HCT116 (cell line): ENCODE results near the gene PROX1. TPM values are rescaled to one million over a fixed set of nuclear protein-coding genes. Genes with fewer than 3 reads are reported as not detected.

Experiments used
- ATAC-seq: fragments of 200-7000 bp; cut with Tn5 transposase; 2 replicates; pipeline ENCODE4 v1.9.1; 2020; ENCODE audit warnings: mild to moderate bottlenecking, moderate library complexity
- BruUV-seq: library from RNA; stranded (reverse); fragments of 400-500 nt; replicated peaks from 2 replicates; lab custom pipeline; 2021; lab: Mats Ljungman, UMichigan
- CTCF ChIA-PET: fragments of 300-600 bp; sonication (Branson Sonifier 250); formaldehyde crosslinking; loops from one replicate; lab custom pipeline; 2021; ENCODE audit warnings: antibody characterized with exemption; lab: Charles Lee
- POLR2A ChIA-PET: fragments of 300-600, 350-600 bp; sonication (Branson Sonifier 250); formaldehyde crosslinking; loops from one replicate; lab custom pipeline; 2021; ENCODE audit warnings: antibody characterized with exemption; lab: Charles Lee
- RAD21 ChIA-PET, 2 experiments: fragments of 300-600 bp; sonication (Branson Sonifier 250); formaldehyde crosslinking; loops; one replicate each; lab custom pipeline; 2023; ENCODE audit warnings: low total read pairs in 2 of 2; ENCODE audit not compliant: uncharacterized antibody in 2 of 2, unreplicated experiment in 2 of 2, low non-redundant PET in 1 of 2; lab: Charles Lee
- DNase-seq: peaks from one replicate; pipeline ENCODE4 v3.0.0-alpha.2; 2010; ENCODE audit warnings: low read depth, low spot score
- H2AFZ ChIP-seq: fragments of 200-600 bp; shearing (Covaris generic), sonication (generic); 2 replicates; pipeline ENCODE4 v1.6.1; 2017; ENCODE audit warnings: low read depth, mixed run types, mixed read lengths, antibody characterized with exemption, low read length; ENCODE audit not compliant: poor library complexity, severe bottlenecking
- H3K27ac ChIP-seq: 2 replicates; pipeline ENCODE4 v1.5.1; 2012; ENCODE audit warnings: low read depth, low read length
- H3K27me3 ChIP-seq: fragments of 200-600 bp; sonication (generic); 2 replicates; pipeline ENCODE4 v1.6.1; 2016; ENCODE audit warnings: mixed run types, low read length, mixed read lengths; ENCODE audit not compliant: insufficient read depth
- H3K36me3 ChIP-seq, 2 experiments: fragments of 200-500 bp in 1 of 2; fragments of 200-600 bp in 1 of 2; sonication (Bioruptor generic) in 1 of 2; sonication (generic) in 1 of 2; 2 replicates each; pipeline versions ENCODE4 v1.5.1 to v1.6.1; 2014 to 2016; ENCODE audit warnings: low read length in 2 of 2, inconsistent platforms in 1 of 2, mixed read lengths in 1 of 2, mixed run types in 1 of 2; ENCODE audit not compliant: insufficient read depth in 2 of 2, control insufficient read depth in 1 of 2
- H3K4me1 ChIP-seq, 2 experiments: fragments of 200-600 bp in 1 of 2; sonication (generic) in 1 of 2; 2 replicates each; pipeline versions ENCODE4 v1.5.1 to v1.6.1; 2012 to 2017; ENCODE audit warnings: low read length in 2 of 2, inconsistent platforms in 1 of 2, mild to moderate bottlenecking in 1 of 2, mixed read lengths in 1 of 2, mixed run types in 1 of 2, moderate library complexity in 1 of 2; ENCODE audit not compliant: insufficient read depth in 2 of 2, control insufficient read depth in 1 of 2
- H3K4me2 ChIP-seq: fragments of 200-600 bp; sonication (generic); 2 replicates; pipeline ENCODE4 v1.6.1; 2017; ENCODE audit warnings: mixed run types, low read length, mixed read lengths
- H3K4me3 ChIP-seq, 2 experiments: fragments of 200-600 bp in 1 of 2; sonication (generic) in 1 of 2; replicated peaks in 1 of 2; 2 replicates each; pipeline ENCODE4 v1.5.1; 2011 to 2016; ENCODE audit warnings: low read length in 2 of 2, control low read depth in 1 of 2, low read depth in 1 of 2, mild to moderate bottlenecking in 1 of 2, mixed read lengths in 1 of 2, mixed run types in 1 of 2
- H3K79me2 ChIP-seq: fragments of 200-600 bp; sonication (generic); 2 replicates; pipeline ENCODE4 v1.6.1; 2017; ENCODE audit warnings: mild to moderate bottlenecking, mixed run types, low read length, moderate library complexity, mixed read lengths; ENCODE audit not compliant: insufficient read depth
- H3K9ac ChIP-seq: fragments of 200-600 bp; sonication (generic); 2 replicates; pipeline ENCODE4 v1.6.1; 2016; ENCODE audit warnings: low read length, mixed read lengths
- H3K9me2 ChIP-seq: fragments of 200-600 bp; sonication (generic), shearing (Covaris generic); 2 replicates; pipeline ENCODE4 v1.6.1; 2017; ENCODE audit warnings: mixed run types, mild to moderate bottlenecking, moderate library complexity; ENCODE audit not compliant: insufficient read depth
- H3K9me3 ChIP-seq, 2 experiments: fragments of 200-500 bp in 1 of 2; fragments of 200-600 bp in 1 of 2; sonication (Bioruptor generic) in 1 of 2; sonication (generic) in 1 of 2; 2 replicates each; pipeline ENCODE4 v1.6.1; 2014 to 2017; ENCODE audit warnings: low read length in 2 of 2, mixed read lengths in 2 of 2, inconsistent platforms in 1 of 2, low read depth in 1 of 2, mild to moderate bottlenecking in 1 of 2, mixed run types in 1 of 2, moderate library complexity in 1 of 2; ENCODE audit not compliant: control insufficient read depth in 1 of 2, insufficient read depth in 1 of 2
- H4K20me1 ChIP-seq: fragments of 200-600 bp; sonication (generic), shearing (Covaris generic); 2 replicates; pipeline ENCODE4 v1.6.1; 2017; ENCODE audit warnings: mixed run types, mild to moderate bottlenecking, moderate library complexity; ENCODE audit not compliant: insufficient read depth
- CBX3 ChIP-seq: IDR thresholded peaks from 2 replicates; pipeline ENCODE4 v1.6.1; 2012; ENCODE audit warnings: low read depth
- FOSL1 ChIP-seq: IDR thresholded peaks from 2 replicates; pipeline ENCODE4 v1.6.1; 2012; ENCODE audit warnings: low read depth
- MAX ChIP-seq: IDR thresholded peaks from 2 replicates; pipeline ENCODE4 v1.6.1; 2012
- POLR2A ChIP-seq: IDR thresholded peaks from 2 replicates; pipeline ENCODE4 v1.7.0; 2011; ENCODE audit warnings: borderline replicate concordance; ENCODE audit not compliant: insufficient read depth, insufficient read length; ENCODE audit errors: extremely low read depth
- POLR2AphosphoS5 ChIP-seq: IDR thresholded peaks from 2 replicates; pipeline ENCODE4 v1.6.1; 2011; ENCODE audit warnings: mild to moderate bottlenecking, low read depth, low read length, moderate library complexity
- RAD21 ChIP-seq: IDR thresholded peaks from 2 replicates; pipeline ENCODE4 v1.6.1; 2012; ENCODE audit warnings: low read depth, mild to moderate bottlenecking
- SIN3A ChIP-seq: IDR thresholded peaks from 2 replicates; pipeline ENCODE4 v1.6.1; 2012; ENCODE audit warnings: low read depth
- SP1 ChIP-seq: IDR thresholded peaks from 2 replicates; pipeline ENCODE4 v1.6.1; 2012; ENCODE audit warnings: low read depth
- SRF ChIP-seq: IDR thresholded peaks from 2 replicates; pipeline ENCODE4 v1.6.1; 2012; ENCODE audit warnings: low read depth
- YY1 ChIP-seq: IDR thresholded peaks from 2 replicates; pipeline ENCODE4 v1.6.1; 2011; ENCODE audit warnings: low read length, low read depth, moderate library complexity, mild to moderate bottlenecking; ENCODE audit not compliant: insufficient replicate concordance; ENCODE audit errors: extremely low read depth
- ZBTB33 ChIP-seq: IDR thresholded peaks from 2 replicates; pipeline ENCODE4 v1.6.1; 2011; ENCODE audit warnings: mild to moderate bottlenecking, low read length, moderate library complexity; ENCODE audit not compliant: insufficient replicate concordance; ENCODE audit errors: extremely low read depth
- intact Hi-C: fragments of 100-400 bp; cut with micrococcal nuclease; formaldehyde crosslinking; loops from 2 replicates; pipeline ENCODE4 v1.10.0; 2022
- total RNA-seq: library from RNA; stranded (reverse); gene quantifications from one replicate; pipeline ENCODE4 v1.2.1, GENCODE V29; 2021; ENCODE audit not compliant: unreplicated experiment
- TF ChIP-seq, protein P1 (sequence below): IDR thresholded peaks from 2 replicates; pipeline ENCODE4 v1.6.1; 2012; ENCODE audit warnings: low read depth

PROX1 gene
- total RNA-seq, 1 experiment from 2014 or later: 0.22 TPM

DNA sequence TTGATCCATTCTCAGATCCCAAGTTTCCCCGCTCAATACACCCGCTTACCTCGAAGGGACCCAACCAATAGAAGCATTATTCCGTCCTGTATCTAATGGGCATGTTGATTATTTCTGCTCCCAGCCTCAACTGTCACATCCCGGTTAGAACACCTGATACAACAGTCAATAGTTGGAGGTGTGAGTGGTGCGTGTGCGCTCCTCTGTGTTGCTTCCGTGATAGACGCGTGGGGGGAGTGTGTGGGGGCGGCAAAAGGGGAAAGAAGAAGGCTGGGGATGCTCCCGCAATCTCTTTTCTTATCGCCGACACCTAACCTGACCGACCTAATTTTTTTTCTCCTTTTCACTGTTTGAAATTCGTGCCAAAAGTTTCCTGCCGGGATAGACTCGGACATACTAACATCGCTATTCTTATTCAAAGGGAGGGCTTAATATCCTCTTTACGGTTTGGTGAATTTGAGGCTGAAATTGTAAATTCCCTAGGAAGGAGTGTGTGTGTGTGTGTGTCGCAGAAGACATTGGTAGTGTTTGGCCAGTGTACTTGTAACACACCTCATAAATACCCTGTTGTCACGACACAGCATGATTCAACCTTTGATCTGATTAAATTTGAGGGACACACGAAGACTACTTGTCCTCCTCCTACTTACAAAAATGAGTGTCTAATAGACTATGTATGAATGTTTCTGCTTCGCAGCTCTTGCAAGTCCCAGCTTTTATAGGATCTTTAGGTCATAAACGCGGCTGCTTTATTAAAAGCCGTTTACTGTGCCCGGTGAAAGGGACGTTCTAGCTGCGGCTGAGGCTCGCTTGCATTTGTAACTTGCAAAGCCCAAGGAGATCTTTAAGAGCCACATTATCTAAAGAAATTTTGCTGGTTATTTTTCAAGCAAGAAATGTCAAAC lies 1.5 kb upstream of the PROX1 start:
- Histone ChIP-seq H3K9ac (no peak overlapping the region), H3K36me3 (no peaks in the 10 kb centered on the region), H3K9me3 (no peaks in the 10 kb centered on the region), H3K27me3 (no peaks in the 10 kb centered on the region), H3K4me2 (no peak overlapping the region), H3K9me2 (no peaks in the 10 kb centered on the region), H4K20me1 (no peaks in the 10 kb centered on the region), H3K4me3 (no peak overlapping the region), H3K27ac (no peak overlapping the region), H3K4me1 (no peaks in the 10 kb centered on the region), H3K79me2 (no peaks in the 10 kb centered on the region), H2AFZ (no peak overlapping the region)
- intact Hi-C loops: no loop called here
- DNase-seq (no peak), ATAC-seq (no peak)
- ChIA-PET POLR2A (no interaction called here), CTCF (no interaction called here), RAD21 (no interaction called here)
- no peak for TF ChIP-seq FOSL1
- no peak for TF ChIP-seq POLR2AphosphoS5
- no peak for TF ChIP-seq YY1
- BruUV-seq: no TSS peak

GRCh38 chr1:213986925-213987250 lies 885 bp upstream of the PROX1 start:
- POLR2A ChIA-PET: no interaction called here
- ATAC-seq (no peak), DNase-seq (no peak)
- Histone ChIP-seq H2AFZ (no peak overlapping the region), H3K9ac (no peak overlapping the region), H4K20me1 (no peaks in the 10 kb centered on the region), H3K27ac (no peak overlapping the region), H3K27me3 (no peaks in the 10 kb centered on the region), H3K4me2 (no peak overlapping the region), H3K36me3 (no peaks in the 10 kb centered on the region), H3K4me3 (no peak overlapping the region), H3K79me2 (no peaks in the 10 kb centered on the region), H3K4me1 (no peaks in the 10 kb centered on the region), H3K9me3 (no peaks in the 10 kb centered on the region), H3K9me2 (no peaks in the 10 kb centered on the region)
- CTCF ChIA-PET: no interaction called here
- intact Hi-C loops: no loop called here
- RAD21 ChIA-PET: no interaction called here
- no TSS peak for BruUV-seq
- TF ChIP-seq CBX3 (no peak), RAD21 (no peak), SP1 (no peak), SRF (no peak), ZBTB33 (no peak), POLR2AphosphoS5 (no peak), POLR2A (no peak), MAX (no peak), SIN3A (no peak)
- TF ChIP-seq, protein P1, sequence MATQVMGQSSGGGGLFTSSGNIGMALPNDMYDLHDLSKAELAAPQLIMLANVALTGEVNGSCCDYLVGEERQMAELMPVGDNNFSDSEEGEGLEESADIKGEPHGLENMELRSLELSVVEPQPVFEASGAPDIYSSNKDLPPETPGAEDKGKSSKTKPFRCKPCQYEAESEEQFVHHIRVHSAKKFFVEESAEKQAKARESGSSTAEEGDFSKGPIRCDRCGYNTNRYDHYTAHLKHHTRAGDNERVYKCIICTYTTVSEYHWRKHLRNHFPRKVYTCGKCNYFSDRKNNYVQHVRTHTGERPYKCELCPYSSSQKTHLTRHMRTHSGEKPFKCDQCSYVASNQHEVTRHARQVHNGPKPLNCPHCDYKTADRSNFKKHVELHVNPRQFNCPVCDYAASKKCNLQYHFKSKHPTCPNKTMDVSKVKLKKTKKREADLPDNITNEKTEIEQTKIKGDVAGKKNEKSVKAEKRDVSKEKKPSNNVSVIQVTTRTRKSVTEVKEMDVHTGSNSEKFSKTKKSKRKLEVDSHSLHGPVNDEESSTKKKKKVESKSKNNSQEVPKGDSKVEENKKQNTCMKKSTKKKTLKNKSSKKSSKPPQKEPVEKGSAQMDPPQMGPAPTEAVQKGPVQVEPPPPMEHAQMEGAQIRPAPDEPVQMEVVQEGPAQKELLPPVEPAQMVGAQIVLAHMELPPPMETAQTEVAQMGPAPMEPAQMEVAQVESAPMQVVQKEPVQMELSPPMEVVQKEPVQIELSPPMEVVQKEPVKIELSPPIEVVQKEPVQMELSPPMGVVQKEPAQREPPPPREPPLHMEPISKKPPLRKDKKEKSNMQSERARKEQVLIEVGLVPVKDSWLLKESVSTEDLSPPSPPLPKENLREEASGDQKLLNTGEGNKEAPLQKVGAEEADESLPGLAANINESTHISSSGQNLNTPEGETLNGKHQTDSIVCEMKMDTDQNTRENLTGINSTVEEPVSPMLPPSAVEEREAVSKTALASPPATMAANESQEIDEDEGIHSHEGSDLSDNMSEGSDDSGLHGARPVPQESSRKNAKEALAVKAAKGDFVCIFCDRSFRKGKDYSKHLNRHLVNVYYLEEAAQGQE: no peak
